Right cardiac atrium (tissue), 5 donors: ENCODE results near the gene ABHD12B. TPM values are rescaled to one million over a fixed set of nuclear protein-coding genes. Genes with fewer than 3 reads are reported as not detected.
A peak's percentile ranks its signal among the peaks of the same experiment; 100 is the strongest.

Source experiments
- ATAC-seq, 2 donors: fragments of 200-7000 bp; cut with Tn5 transposase; one replicate each; pipeline versions ENCODE4 v1.8.0 to v1.9.1; 2020; ENCODE audit warnings: moderate library complexity in 2 of 2, mild to moderate bottlenecking in 1 of 2
- DNase-seq, 3 donors: peaks; one replicate each; pipeline ENCODE4 v3.0.0-alpha.2; 2020
- H3K27ac ChIP-seq: one replicate; pipeline ENCODE4 v1.5.1; 2013; ENCODE audit warnings: mild to moderate bottlenecking, low read length, control low read depth, moderate library complexity
- H3K27me3 ChIP-seq: one replicate; pipeline ENCODE4 v1.6.1; 2013; ENCODE audit not compliant: control insufficient read depth, insufficient read depth
- H3K4me1 ChIP-seq: one replicate; pipeline ENCODE4 v1.6.1; 2013; ENCODE audit warnings: low read length; ENCODE audit not compliant: control insufficient read depth, insufficient read depth
- H3K4me3 ChIP-seq: one replicate; pipeline ENCODE4 v1.5.1; 2013; ENCODE audit warnings: low read length, control low read depth
- H3K9me3 ChIP-seq: one replicate; pipeline ENCODE4 v1.6.1; 2013; ENCODE audit warnings: low read length; ENCODE audit not compliant: control insufficient read depth
- WGBS: extraction: QIAGEN DNeasy Blood & Tissue Kit; methylation state at CpG from one replicate; pipeline ENCODE4 v1.1.7; 2013; 5-methylcytosine and 5-hydroxymethylcytosine counted together
- intact Hi-C, 4 donors: fragments of 100-400 bp; cut with DNase I; formaldehyde crosslinking; loops; one replicate each; pipeline versions ENCODE4 v1.11.0 to v1.14.0; 2022 to 2023
- long read RNA-seq, 4 donors: library from polyadenylated mRNA; unstranded; transcript quantifications; one replicate each; pipeline ENCODE4 v2.0.0, GENCODE V29; 2020 to 2021
- polyA plus RNA-seq: library from polyadenylated mRNA; stranded (reverse); fragments of 200-250 nt; gene quantifications from one replicate; pipeline ENCODE4 v1.2.3, GENCODE V29; 2013
- total RNA-seq, 4 donors: library from RNA; stranded (reverse); fragmentation: NEBNext Ultra II Directional; extraction: Animal tissue kit (Norgen Biotek cat#: 25700); gene quantifications; one replicate each; pipeline ENCODE4 v1.2.1, GENCODE V29; 2021
- donor health status: healthy with polysubstance abuse.
- donor health status: DM: no; HTN: yes; CAD: no.
- donor health status: DM: no; HTN: no; CAD: no.
- donor health status: DM: no; HTN: yes; CAD: no; lungs with severe emphysema.
- donor health status: DM: yes; HTN: yes; CAD: no.

ABHD12B gene, protein sequence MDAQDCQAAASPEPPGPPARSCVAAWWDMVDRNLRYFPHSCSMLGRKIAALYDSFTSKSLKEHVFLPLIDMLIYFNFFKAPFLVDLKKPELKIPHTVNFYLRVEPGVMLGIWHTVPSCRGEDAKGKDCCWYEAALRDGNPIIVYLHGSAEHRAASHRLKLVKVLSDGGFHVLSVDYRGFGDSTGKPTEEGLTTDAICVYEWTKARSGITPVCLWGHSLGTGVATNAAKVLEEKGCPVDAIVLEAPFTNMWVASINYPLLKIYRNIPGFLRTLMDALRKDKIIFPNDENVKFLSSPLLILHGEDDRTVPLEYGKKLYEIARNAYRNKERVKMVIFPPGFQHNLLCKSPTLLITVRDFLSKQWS
- not detected for total RNA-seq
- polyA plus RNA-seq = not detected
- long read RNA-seq, donor 1 = 0 reads
- long read RNA-seq, donor 2 = 0 reads
- long read RNA-seq, donor 3, partial matches to known transcripts = 0 of 1 reads
- long read RNA-seq, donor 3, other reads (novel, unspliced or antisense) = 1 of 1 reads
- long read RNA-seq, donor 4 = 0 reads

DNA sequence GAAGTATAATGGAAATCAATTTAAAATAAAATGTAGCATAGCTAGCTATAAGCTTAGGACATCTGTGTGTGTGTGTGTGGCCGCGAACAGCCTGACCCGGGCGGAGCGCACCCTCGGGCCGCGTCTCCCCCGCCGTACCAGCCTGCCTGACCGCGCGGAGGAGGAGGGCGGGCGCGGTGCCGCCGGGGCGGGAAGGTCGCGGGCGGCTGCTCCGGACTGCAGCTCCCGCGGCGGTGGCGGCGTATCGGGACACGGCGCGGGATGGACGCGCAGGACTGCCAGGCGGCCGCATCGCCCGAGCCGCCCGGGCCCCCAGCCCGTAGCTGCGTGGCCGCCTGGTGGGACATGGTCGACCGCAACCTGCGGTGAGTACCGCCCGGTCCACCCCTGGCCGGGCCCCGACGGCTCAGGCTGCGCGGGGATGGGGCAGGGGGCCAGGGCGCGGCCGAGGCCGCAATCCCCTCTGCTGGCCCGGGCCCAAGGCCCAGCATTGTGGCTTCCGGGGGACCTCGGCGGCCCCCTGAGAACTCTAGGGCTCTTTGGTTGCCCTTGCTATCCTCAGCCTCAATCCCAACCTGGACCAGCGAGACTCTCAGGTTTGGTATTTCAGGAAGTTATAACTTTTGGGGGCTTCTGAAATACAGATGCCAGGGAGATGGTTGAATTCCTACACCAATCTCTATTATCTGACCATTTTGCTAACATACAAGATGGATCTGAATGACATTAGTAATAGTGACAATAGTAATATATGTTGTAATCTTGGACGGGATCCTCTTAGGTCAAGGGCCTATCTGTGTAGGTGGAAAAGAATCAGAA is at the start of gene ABHD12B:
Gene ABHD12B, plus strand, starts transcription at position 140 of the 819 bp plus-strand sequence. Its CDS starts 122 bp downstream, at position 262.
- Histone ChIP-seq H3K4me3 (peak within 1 kb of the TSS; percentile 39), H3K4me1 (no peaks in the 10 kb centered on the region), H3K27ac (no peak within 1 kb of the TSS), H3K9me3 (no peaks in the 10 kb centered on the region), H3K27me3 (no peaks in the 10 kb centered on the region)
- intact Hi-C loops = no loop called here
- peak in 2 of 3 donors; percentile 49 to 55 for DNase-seq
- peak; percentile 61 to 65 for ATAC-seq
- WGBS = 7% methylated on average over 63 of the region's 63 CpGs

DNA sequence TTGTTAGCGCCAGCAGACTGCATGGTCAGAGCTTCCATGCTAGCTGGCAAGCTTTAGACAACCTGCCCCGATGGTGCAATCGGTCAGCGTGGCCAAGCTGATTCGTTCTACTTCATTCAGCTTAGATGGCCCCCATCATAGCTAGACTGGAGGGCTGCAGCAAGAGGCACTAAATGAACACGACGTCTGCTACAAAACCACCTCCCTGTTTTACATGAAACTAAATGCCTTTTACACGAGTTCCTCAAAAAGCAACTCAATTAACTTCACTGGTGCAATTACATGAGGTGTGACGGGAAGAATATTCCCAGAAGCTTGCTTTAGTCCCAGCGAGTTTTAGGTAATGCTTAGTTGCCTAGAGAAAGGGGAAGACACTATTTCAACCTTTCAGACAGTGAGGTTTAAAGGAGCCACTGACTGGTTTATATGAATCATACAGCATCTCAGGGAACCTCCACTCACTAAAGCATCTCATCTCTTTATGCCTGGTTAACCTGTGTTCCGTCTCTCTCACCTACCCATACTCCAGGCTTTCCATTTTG is 49.3 kb upstream of the ABHD12B start:
- H3K27me3 ChIP-seq = no peaks in the 10 kb centered on the region
- 73% methylated on average over 11 of the region's 11 CpGs for WGBS
- DNase-seq (no peak), ATAC-seq (no peak)
- H3K9me3 ChIP-seq = no peaks in the 10 kb centered on the region
- H3K27ac ChIP-seq = no peak overlapping the region
- H3K4me1 ChIP-seq = no peaks in the 10 kb centered on the region
- intact Hi-C loops = no loop called here
- H3K4me3 ChIP-seq = no peak overlapping the region

DNA sequence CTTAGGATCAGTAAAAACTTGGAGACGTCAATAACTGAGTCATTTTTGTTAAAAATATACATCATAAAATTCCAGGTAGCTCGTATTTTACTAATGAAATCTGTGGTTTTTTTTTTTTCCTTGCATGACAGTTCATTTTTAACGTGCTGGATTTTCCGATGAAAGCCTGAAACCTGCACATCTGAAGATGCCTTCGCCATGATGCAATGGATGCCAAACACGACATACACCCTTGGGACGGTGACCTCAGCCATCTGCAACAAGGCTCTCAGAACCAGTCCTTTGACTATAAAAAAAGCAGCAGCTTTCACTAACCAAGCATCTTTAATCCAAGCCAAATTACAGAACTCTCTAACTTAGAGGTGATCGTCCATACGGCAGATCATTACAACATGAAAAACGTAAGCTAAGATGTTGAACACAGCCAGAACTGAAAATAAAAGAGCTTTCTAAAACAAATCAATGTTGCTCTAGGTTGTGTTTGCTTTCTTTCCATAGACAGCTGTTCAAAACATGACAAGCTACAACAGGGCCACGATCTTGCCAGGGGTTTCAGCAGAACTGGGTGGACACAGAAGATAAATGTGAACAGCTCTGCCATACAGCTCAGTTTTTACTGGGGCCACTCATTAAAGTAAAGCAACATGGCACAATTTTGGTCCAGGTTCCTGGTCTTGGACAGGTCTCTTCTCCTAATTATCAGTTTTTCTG is 48.6 kb upstream of the ABHD12B start:
- Histone ChIP-seq H3K27me3 (no peaks in the 10 kb centered on the region), H3K4me3 (no peak overlapping the region), H3K27ac (no peak overlapping the region), H3K9me3 (no peaks in the 10 kb centered on the region), H3K4me1 (no peaks in the 10 kb centered on the region)
- intact Hi-C loops = no loop called here
- DNase-seq = peak; percentile 52 to 67 (median 54)
- 52% methylated on average over 11 of the region's 11 CpGs for WGBS
- ATAC-seq = peak; percentile 32 to 53

DNA sequence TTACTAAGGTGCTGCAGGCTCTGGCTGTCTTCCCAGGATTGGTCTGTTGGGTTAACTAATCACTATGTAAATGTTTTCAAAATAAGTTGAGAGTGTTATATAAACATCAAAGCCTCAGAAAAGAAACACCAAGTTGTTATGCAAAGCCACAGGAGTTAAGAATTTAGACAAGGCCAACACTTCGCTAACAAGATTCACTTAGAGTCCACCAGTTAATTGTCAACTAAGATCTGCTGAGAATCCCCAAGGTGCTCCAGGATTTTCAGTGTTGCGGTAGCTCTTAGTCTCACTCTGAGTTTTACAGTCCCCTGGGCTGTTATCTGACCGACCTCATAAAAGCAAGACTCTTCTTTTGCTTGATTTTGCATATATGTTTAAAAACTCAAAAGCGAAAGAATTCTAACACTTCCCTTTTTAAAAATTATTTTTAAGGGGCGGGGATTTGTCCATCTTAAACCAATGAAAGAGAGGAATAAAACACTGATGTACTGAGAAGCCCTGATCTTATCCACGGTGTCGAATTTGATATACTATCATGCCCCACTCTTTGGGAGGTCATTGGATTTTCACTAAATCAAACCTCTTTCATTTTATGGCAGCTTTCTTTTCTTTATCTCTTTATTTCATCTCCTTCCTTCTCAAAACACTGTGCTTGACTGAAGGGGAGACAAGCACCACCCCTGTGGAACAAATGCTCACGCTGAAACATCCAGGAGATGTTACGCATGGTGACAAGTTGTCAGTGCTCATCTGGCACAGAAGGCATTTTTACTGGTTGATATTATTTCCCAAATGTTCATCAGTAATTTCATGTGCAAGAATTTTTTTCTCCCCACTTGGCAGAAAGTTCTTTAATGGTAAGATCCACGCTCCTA is 47.9 kb upstream of the ABHD12B start:
- no peak for DNase-seq
- ATAC-seq = no peak
- Histone ChIP-seq H3K27me3 (no peaks in the 10 kb centered on the region), H3K27ac (no peak overlapping the region), H3K9me3 (no peaks in the 10 kb centered on the region), H3K4me1 (no peaks in the 10 kb centered on the region), H3K4me3 (no peak overlapping the region)
- 70% methylated on average over 10 of the region's 10 CpGs for WGBS
- intact Hi-C loops = no loop called here

DNA sequence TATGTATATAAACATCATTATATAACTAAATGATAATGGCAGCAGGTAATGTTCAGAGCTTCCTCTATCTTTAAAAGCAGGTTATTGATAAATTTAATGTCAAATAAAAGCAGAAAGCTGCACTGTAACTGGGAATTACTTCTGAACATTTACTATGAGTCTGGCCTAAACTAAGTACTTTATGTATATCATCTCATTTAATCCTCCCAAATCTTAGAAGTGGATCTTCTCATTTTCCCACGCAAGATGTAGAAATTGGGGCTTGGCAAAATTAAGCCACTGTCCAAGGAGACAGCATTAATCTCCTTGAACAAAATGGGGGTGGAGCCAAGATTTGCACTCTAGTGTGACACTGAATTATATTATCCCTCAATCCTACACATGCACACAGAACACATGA is 46.5 kb upstream of the ABHD12B start:
- Histone ChIP-seq H3K4me1 (no peaks in the 10 kb centered on the region), H3K27ac (no peak overlapping the region), H3K9me3 (no peaks in the 10 kb centered on the region), H3K4me3 (no peak overlapping the region), H3K27me3 (no peaks in the 10 kb centered on the region)
- intact Hi-C loops = no loop called here
- 100% methylated on average over 1 of the region's 1 CpG for WGBS
- DNase-seq (no peak), ATAC-seq (no peak)

DNA sequence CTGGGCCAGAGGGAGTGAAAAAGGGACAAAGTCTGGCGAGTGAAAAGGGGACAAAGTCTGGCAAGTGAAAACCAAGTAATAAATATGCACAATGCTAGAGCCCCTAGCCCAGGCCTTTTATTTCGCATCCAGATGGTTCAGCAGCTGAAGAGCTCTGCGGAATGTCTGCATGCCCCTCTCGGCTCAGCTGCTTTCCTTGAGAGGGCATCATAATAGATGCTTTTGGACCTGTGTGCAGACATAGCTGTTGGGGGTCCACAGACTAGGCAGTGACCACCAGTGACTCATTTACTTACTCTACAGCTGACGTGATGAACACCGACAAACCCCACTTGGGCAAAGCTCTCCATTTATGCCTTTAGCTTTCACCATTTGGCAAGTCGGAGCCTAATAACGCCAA is 45.2 kb upstream of the ABHD12B start:
- Histone ChIP-seq H3K4me3 (no peak overlapping the region), H3K27me3 (no peaks in the 10 kb centered on the region), H3K27ac (no peak overlapping the region), H3K4me1 (peaks cover under 1% of the 10 kb centered on the region), H3K9me3 (no peaks in the 10 kb centered on the region)
- no peak for DNase-seq
- no peak for ATAC-seq
- intact Hi-C loops = no loop called here
- 94% methylated on average over 8 of the region's 8 CpGs for WGBS

DNA sequence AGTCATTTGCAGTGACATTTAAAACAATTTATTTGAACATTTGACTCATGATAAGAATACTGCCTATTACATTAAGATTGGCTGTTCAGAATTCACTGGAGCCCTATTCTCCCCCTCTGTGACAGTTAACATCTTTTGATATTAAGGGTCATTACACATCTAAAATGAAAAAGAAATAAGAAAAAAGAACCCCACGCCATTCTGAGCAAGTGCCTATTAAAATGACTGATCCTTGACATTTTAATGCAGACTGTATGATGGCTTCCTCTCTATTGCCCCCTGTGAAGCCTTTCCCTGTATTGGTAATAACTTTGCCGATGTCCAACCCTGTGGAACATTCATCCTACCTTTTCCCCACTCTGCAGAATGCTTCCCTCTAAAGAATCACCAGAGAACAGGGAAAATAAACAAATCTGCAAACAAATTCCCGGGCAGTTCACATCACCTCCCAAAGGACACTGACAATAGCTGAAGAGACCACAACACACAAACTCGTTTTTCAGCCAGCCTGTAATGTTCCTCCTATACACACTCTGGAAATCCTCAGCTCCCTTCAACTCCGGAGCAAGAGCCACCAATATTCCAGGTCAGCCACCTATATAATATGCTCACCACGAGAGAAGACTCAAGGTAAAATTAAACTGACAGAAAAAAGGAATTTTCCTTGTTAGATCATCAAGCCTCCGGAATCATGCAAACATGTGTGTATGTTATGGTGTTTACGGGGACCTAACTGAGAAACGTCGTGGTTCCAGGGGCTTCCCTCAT is 42.9 kb upstream of the ABHD12B start:
- DNase-seq = no peak
- H3K4me1 ChIP-seq = peaks cover 4% of the 10 kb centered on the region
- H3K27me3 ChIP-seq = no peaks in the 10 kb centered on the region
- no peaks in the 10 kb centered on the region for H3K9me3 ChIP-seq
- intact Hi-C loops = no loop called here
- peak overlapping the region; percentile 97 for H3K4me3 ChIP-seq
- H3K27ac ChIP-seq = no peak overlapping the region
- 60% methylated on average over 10 of the region's 10 CpGs for WGBS
- no peak for ATAC-seq

DNA sequence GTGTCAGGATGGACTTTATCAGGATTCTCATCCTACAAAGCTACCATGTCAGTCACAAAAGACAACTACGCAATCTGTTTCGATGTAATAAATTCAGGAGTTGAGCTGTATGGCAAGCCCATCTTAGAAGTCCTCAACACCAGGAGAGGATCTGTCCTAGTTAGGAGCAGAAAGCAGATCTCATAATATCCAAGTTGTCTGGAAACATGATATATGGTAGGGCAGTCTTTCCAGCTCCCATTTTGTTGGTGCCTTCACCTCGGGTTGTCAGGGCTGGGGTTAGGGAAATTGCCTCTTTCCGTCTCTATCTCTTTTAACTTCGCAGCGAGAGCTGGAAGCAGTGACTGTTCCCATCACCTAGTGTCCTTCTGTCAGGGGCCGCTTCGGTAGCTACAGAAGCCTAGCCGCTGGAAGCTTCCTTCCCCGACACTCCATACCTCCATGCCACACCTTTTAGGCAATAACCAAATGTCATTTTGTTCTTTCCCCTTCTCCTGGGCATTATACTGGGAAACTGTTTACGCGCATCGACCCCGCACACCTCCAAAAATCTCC is 42.3 kb upstream of the ABHD12B start:
- Histone ChIP-seq H3K4me3 (peak overlapping the region; percentile 97), H3K4me1 (peaks cover 4% of the 10 kb centered on the region), H3K27ac (peak overlapping the region; percentile 50), H3K27me3 (no peaks in the 10 kb centered on the region), H3K9me3 (no peaks in the 10 kb centered on the region)
- no peak for ATAC-seq
- intact Hi-C loops = no loop called here
- WGBS = 18% methylated on average over 14 of the region's 14 CpGs
- DNase-seq = no peak
